ENCODE measurements around the gene VMAC.
"Not testable (repeated sequence)": the region's sequence is repeated elsewhere in the genome, so short reads cannot be mapped to it uniquely, and the experiment has no call there.

Gene VMAC

DNA sequence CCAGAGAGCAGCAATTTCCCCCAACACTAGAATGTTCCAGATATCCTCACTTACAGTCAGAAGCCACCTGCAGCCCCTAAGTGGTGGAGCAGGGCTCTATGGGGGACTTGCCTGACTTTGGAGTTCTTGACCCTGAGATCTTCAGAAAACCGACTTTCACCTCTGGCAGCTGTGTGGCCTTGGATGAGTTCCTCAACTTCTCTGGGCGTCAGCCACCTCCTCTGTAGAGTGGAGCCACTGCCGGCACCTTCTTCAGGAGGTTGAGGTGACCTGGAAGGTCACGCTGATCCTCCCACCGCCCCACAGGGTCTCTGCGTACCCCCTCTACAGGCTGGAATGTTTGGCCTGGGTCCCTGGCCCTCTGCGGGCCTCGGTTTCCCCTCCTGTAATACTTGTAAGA lies 27.2 kb upstream of the VMAC start:
- no peak for TF ChIP-seq JUND (IDR thresholded peaks at IDR 0.05; ENCODE audit: low read depth)
- DNase-seq (ENCODE audit: low read depth in 1 of 2, low spot score in 1 of 2), result no peak
- in situ Hi-C loops (cut with HindIII; ENCODE audit: low pct_unique_long_range_greater_than_20kb, low sequenced_read_pairs), result no loop called here

DNA sequence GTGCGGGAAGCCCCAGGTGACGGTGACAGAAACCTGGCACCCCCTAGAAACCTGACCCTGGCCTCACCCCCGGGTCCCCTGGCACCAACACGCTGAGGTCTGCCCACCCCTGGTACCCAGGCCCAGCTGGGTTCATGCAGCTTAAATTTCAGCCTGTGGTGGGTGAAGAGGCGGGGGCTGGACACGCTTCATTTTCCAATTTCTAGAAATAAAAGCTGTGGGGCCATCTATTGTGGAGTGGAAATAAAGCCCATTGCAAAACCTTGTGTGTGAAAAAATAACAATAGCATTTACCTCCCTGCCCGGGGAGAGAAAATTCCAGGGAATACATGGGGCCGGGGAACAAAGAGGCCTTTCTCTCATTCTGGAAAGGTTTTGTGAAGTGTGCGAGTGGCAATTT lies 26.8 kb upstream of the VMAC start:
- DNase-seq (ENCODE audit: low read depth in 1 of 2, low spot score in 1 of 2), result no peak
- no peak for TF ChIP-seq JUND (IDR thresholded peaks at IDR 0.05; ENCODE audit: low read depth)
- in situ Hi-C loops (cut with HindIII; ENCODE audit: low pct_unique_long_range_greater_than_20kb, low sequenced_read_pairs), result no loop called here

DNA sequence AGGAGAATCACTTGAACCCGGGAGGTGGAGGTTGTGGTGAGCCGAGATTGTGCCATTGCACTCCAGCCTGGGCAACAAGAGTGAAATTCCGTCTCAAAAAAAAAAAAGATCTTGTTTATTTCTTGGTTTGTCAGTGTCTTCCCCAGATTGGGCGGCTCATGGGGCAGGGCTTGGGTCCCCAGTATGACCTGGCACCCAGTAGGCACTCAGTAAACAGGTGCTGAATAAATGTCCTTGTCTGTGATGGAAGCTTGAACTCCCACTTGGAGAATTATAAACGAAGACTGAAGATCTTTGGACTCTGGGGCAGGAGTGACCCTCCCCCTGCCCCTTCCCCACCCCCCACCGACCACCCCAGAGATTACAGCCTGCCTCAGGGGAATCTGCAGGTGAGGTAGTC lies 24.5 kb upstream of the VMAC start:
- in situ Hi-C loops (cut with HindIII; ENCODE audit: low pct_unique_long_range_greater_than_20kb, low sequenced_read_pairs), result no loop called here
- TF ChIP-seq JUND (IDR thresholded peaks at IDR 0.05; ENCODE audit: low read depth), result no peak
- DNase-seq (ENCODE audit: low read depth in 1 of 2, low spot score in 1 of 2), result no peak

DNA sequence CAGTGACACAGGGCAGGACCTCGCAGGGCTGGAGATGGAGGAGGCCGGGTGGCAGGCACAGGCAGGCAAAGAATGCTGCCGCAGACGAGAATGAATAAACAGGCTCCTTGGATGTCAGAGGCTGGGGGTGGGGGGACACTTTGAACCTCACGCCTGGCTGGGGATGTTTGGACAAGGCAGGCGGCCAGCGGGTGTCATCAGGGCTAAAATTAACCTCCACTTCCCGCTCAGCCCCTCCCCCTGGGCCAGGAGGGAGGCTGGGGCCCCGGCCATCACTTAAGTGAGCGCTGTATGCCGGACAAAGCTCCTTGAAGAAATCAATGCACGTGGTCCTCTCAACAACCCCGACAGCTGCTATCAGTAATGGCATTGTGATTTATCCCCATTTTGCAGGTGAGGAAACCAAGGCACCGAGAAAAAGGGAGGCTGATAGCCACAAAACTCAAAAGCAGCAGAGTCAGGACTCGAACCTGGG lies 24.0 kb upstream of the VMAC start:
- DNase-seq (ENCODE audit: low read depth in 1 of 2, low spot score in 1 of 2), result no peak
- TF ChIP-seq JUND (IDR thresholded peaks at IDR 0.05; ENCODE audit: low read depth), result no peak
- in situ Hi-C loops (cut with HindIII; ENCODE audit: low pct_unique_long_range_greater_than_20kb, low sequenced_read_pairs), result no loop called here

DNA sequence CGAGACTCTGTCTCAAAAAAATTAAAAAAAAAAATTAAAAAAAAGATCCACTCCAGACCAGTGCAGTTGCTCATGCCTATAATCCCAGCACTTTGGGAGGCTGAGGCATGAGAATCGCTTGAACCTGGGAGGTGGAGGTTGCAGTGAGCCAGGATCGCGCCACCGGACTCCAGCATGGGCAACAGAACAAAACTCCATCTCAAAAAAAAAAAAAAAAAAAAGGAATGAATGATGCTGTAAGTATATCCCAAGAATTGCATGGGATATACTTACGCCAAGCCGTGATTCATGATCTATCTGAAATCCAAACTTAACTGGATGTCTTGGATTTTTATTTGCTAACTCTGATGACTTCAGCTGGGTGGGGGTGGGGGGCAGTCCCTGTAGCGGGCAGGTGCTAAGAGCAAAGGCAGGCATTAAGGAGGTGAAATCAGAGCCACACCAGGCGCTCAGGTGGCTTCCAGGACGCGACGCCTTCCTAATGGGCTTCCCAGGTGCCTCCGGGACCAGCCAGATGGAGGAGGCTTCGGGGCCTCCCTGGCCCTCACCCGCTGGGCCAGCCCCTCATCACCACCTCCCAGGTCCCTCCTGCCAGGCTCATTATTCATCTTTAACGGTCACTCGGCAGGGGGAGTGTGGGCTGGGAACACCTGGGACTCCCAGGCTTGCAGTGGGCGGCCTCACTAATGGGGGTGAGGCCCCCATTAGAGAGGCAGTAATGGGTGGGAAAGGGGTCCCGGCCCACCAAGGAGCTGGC lies 23.0 kb upstream of the VMAC start:
- TF ChIP-seq JUND (IDR thresholded peaks at IDR 0.05; ENCODE audit: low read depth), result no peak
- no peak for DNase-seq (ENCODE audit: low read depth in 1 of 2, low spot score in 1 of 2)
- in situ Hi-C loops (cut with HindIII; ENCODE audit: low pct_unique_long_range_greater_than_20kb, low sequenced_read_pairs), result no loop called here

DNA sequence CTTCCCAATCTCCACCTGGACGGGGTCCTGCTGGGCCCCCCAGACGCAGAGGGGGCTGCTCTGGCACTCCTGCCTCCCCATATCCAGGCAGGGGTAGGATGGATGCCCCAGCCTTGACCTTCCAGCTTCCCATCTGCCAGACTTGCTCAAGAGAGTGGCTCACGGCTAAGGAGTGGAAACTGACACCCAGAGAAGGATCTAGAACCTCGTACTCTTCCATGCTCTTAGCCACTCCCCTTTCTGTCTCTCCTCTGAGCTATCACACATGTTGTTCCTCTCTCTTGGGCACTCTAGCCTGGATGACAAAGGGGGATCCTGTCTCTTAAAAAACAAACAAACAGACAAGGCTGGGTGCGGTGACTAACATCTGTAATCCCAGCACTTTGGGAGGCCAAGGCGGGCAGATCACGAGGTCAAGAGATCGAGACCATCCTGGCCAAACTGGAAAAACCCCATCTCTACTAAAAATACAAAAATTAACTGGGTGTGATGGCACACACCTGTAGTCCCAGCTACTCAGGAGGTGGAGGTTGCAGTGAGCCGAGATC lies 22.2 kb upstream of the VMAC start:
- in situ Hi-C loops (cut with HindIII; ENCODE audit: low pct_unique_long_range_greater_than_20kb, low sequenced_read_pairs), result no loop called here
- DNase-seq (ENCODE audit: low read depth in 1 of 2, low spot score in 1 of 2), result no peak
- no peak for TF ChIP-seq JUND (IDR thresholded peaks at IDR 0.05; ENCODE audit: low read depth)

DNA sequence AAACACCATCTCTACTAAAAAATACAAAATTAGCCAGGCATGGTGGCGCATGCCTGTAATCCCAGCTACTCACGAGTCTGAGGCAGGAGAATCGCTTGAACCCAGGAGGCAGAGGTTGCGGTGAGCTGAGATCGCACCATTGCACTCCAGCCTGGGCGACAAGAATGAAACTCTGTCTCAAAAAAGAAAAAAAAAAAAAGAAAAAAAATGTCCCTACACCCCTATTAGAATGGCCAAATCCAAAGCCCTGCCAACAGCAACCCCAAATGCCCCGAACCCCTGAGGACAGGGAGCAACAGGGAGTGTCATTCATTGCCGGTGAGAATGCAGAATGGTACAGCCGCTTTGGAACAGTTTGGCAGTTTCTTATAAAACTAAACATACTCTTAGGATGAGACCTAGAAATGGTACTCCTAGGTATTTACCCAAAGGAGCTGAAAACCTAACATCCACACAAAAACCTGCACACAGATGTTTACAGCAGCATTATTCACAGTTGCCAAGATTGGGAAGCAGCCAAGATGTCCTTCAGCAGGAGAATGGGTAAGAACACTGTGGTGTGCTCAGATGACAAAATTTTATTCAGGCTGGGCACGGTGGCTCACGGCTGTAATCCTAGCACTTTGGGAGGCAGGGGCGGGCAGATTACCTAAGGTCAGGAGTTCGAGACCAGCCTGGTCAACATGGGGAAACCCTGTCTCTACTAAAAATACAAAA lies 21.4 kb upstream of the VMAC start:
- DNase-seq (ENCODE audit: low read depth in 1 of 2, low spot score in 1 of 2); in situ Hi-C loops (cut with HindIII; ENCODE audit: low pct_unique_long_range_greater_than_20kb, low sequenced_read_pairs): not testable (repeated sequence)

DNA sequence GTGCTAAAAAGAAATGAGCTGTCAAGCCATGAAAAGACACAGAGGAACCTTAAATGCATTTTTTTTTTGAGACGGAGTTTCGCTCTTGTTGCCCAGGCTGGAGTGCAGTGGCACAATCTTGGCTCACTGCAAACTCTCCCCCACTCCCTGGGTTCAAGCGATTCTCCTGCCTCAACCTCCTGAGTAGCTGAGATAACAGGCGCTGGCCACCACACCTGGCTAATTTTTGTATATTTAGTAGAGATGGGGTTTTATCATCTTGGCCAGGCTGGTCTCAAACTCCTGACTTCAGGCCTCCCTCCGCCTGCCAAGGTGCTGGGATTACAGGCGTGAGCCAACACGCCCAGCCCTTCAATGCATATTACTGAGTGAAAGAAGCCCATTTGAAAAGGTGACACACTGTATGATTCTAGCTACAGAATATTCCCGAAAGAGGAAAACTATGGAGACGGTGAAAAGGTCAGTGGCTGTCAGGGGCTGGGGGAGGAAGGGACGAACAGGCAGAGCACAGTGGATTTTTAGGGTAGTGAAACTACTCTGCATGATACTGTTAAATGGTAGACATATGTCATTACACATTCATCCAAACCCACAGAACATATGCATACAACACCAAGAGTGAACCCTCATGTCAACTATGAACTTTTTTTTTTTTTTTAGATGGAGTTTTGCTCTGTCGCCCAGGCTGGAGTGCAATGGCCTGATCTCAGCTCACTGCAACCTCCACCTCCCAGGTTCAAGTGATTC lies 20.4 kb upstream of the VMAC start:
- DNase-seq (ENCODE audit: low read depth in 1 of 2, low spot score in 1 of 2); in situ Hi-C loops (cut with HindIII; ENCODE audit: low pct_unique_long_range_greater_than_20kb, low sequenced_read_pairs): not testable (repeated sequence)

DNA sequence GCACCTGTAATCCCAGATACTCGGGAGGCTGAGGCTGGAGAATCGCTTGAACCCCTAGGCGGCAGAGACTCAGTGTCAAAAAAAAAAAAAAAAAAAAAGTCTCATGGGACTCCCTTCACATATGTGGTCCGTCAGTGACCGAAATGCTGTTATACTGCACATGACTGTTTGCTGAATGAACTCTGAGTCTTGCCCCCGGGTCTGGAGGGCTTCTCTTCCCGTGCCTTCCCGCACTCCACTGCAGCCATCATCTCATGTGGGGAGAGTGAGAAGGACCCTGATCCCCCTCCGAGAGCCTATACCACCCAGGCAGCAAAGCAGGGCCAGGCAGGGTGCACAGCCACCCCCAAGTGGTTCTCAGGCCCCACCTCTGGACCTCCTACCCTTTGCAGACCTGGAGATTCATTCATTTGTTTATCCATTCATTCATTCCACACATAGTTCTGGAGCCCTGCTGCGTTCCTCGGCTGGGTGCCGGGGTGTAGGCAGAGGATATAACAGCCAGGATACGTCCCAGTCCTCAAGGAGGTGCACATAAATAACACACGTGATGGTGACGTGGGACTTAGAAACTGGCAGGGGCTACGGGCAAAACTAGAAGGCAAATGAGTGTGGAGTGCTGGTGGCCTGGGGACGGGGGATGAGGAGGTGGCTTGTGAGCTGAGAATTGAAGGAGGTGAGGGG lies 15.2 kb upstream of the VMAC start:
- TF ChIP-seq JUND (IDR thresholded peaks at IDR 0.05; ENCODE audit: low read depth), result no peak
- DNase-seq (ENCODE audit: low read depth in 1 of 2, low spot score in 1 of 2), result no peak
- in situ Hi-C loops (cut with HindIII; ENCODE audit: low pct_unique_long_range_greater_than_20kb, low sequenced_read_pairs), result no loop called here

DNA sequence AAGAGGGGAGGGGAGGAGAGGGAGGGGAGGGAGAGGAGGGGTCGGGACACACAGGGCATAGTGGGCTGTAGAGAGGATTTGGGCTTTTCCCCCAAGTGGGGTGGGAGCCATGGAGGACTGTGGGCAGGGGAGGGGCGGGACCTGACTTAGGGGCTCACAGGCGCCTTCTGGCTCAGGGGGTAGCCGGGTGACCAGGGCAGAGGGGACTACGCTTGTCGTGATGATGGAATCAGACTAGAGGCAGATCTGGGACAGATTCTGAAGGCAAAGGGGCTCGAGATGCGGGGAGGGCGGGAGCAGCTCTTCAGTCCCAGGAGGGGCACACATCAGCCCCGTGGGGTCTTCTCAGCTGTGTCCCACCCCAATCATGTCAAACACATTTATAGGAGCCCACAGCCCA lies 14.6 kb upstream of the VMAC start:
- in situ Hi-C loops (cut with HindIII; ENCODE audit: low pct_unique_long_range_greater_than_20kb, low sequenced_read_pairs), result no loop called here
- DNase-seq (ENCODE audit: low read depth in 1 of 2, low spot score in 1 of 2), result no peak
- TF ChIP-seq JUND (IDR thresholded peaks at IDR 0.05; ENCODE audit: low read depth), result no peak

DNA sequence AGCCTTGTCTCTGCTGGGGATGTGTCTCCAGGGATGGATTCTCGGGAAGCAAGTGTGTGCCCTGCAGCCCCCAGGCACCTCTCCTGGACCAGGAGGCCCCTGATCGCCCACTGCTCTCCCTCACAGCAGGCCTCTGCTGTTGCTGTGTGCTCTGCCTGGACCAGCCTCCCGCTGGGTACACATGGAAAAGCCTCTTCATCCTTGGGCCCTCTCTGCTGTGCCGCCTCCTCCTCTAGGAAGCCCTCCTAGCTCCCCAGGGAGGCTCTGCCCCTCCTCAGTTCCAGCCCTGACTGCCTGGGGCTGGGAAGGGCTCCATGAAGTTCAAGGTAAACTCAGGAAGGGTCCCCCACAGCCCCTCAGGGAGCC lies 13.1 kb upstream of the VMAC start:
- in situ Hi-C loops (cut with HindIII; ENCODE audit: low pct_unique_long_range_greater_than_20kb, low sequenced_read_pairs), result no loop called here
- TF ChIP-seq JUND (IDR thresholded peaks at IDR 0.05; ENCODE audit: low read depth), result no peak
- no peak for DNase-seq (ENCODE audit: low read depth in 1 of 2, low spot score in 1 of 2)

All from T47D (cell line).